Fibroblast of the aortic adventitia (primary cell): ENCODE results near the gene CYP24A1. TPM values are rescaled to one million over a fixed set of nuclear protein-coding genes. Genes with fewer than 3 reads are reported as not detected.

Experiments used
- DNase-seq: peaks from one replicate; pipeline ENCODE4 v3.0.0-alpha.2; 2010; ENCODE audit warnings: low read depth
- H3K4me3 ChIP-seq: 2 replicates; pipeline ENCODE4 v1.5.1; 2011; ENCODE audit warnings: low read depth, mild to moderate bottlenecking, control low read depth, low read length, moderate library complexity
- CTCF ChIP-seq: IDR thresholded peaks from 2 replicates; pipeline ENCODE4 v1.5.1; 2011; ENCODE audit warnings: mild to moderate bottlenecking, low read length, control low read depth, inconsistent platforms; ENCODE audit not compliant: insufficient read depth
- total RNA-seq: library from RNA; depleted of rRNA; stranded (reverse); fragments of >200 nt; gene quantifications from 2 replicates; pipeline ENCODE4 v1.2.3, GENCODE V29; 2012; ENCODE audit warnings: low replicate concordance

The CYP24A1 gene
- total RNA-seq, 1 donor, result not detected

GRCh38 chr20:54107600-54108325 lies 66.0 kb downstream of the CYP24A1 start:
- TF ChIP-seq CTCF, result no peak
- H3K4me3 ChIP-seq, result no peak overlapping the region
- DNase-seq, result no peak

- H3K4me3 ChIP-seq, result no peak overlapping the region
- TF ChIP-seq CTCF, result no peak
- no peak for DNase-seq
These were observed 66.6 kb downstream of the CYP24A1 start for GRCh38 chr20:54107181-54107580.

- no peak for DNase-seq
- H3K4me3 ChIP-seq, result no peak overlapping the region
- no peak for TF ChIP-seq CTCF
These were observed 67.6 kb downstream of the CYP24A1 start for GRCh38 chr20:54106162-54106561.

- no peak for DNase-seq
- H3K4me3 ChIP-seq, result no peak overlapping the region
- TF ChIP-seq CTCF, result no peak
These were observed 68.1 kb downstream of the CYP24A1 start for GRCh38 chr20:54105653-54106052.

- no peak overlapping the region for H3K4me3 ChIP-seq
- DNase-seq, result no peak
- no peak for TF ChIP-seq CTCF
These were observed 69.0 kb downstream of the CYP24A1 start for GRCh38 chr20:54104781-54105180.

- TF ChIP-seq CTCF, result no peak
- no peak overlapping the region for H3K4me3 ChIP-seq
- no peak for DNase-seq
These were observed 69.8 kb downstream of the CYP24A1 start for GRCh38 chr20:54103762-54104600.

Other genes starting within 250 kb of the CYP24A1 start
- gene BCAS1, start 103.4 kb downstream of the CYP24A1 start, total RNA-seq, result 0.09 and 2.3 TPM in 2 replicates
- 149 and 1,207 TPM in 2 replicates for gene PFDN4, start 34.1 kb upstream of the CYP24A1 start, total RNA-seq